ENCODE results near the gene MAN2C1. TPM values are rescaled to one million over a fixed set of nuclear protein-coding genes. Genes with fewer than 3 reads are reported as not detected.
A peak's percentile ranks its signal among the peaks of the same experiment; 100 is the strongest.
"Not testable (repeated sequence)": the region's sequence is repeated elsewhere in the genome, so short reads cannot be mapped to it uniquely, and the experiment has no call there.

Gene MAN2C1
- total and polyA plus RNA-seq, 4 experiments from 2014 or later, result 32.2 to 449 (median 243) TPM

DNA sequence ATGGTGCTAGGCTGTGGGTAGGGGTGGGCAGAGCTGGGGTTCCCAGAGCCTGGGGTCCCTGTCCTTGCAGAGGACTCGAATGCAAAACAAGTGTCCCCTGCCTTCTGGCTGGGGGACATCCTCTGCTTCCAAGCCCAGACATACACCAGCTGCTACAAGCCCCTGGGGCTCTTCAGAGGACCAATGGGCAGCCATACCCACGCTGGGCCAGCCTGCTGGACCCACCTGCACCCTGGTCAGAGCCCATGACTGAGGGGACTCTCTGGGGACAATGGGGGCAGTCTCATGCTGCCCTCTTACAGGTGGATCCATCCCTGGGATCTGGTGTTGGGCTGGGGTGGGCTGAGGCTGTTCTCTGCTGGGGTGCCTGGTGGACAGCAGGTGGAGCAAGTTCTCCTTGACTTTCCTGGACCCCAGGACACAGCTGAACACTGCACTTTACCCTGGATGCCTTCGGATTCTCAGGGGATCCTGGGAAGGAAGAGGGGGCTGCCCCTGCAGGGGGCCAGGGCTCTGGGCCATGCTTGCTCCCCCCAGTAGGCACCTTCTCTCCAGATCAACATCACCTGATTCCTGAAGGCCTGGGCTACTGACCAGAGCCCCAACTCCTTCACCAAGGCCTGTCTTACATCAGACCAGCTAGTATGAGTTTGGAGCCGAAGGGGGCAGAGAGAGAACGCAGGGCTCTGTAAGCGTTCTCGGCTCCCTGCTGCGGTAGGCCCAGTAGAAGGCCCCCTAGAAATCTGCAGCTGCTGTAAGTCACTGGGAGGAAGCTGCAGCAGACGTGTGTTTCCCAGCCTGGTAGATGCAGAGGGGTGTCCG is 39.7 kb downstream of the MAN2C1 start:
- no peak overlapping the region for H3K4me3 ChIP-seq (ENCODE audit: low read length in 2 of 2)
- H3K27ac ChIP-seq (ENCODE audit: low read depth, low read length), result no peak overlapping the region
- Mint-ChIP-seq H3K36me3 (no peaks in the 10 kb centered on the region), H3K4me1 (no peaks in the 10 kb centered on the region), H3K27ac (no peak overlapping the region), H3K9me3 (no peaks in the 10 kb centered on the region), H3K27me3 (no peaks in the 10 kb centered on the region), H3K4me3 (no peak overlapping the region)
- H3K9me3 ChIP-seq (ENCODE audit: control insufficient read depth in 1 of 2, low read length in 2 of 2), result no peaks in the 10 kb centered on the region
- no peaks in the 10 kb centered on the region for H3K36me3 ChIP-seq (ENCODE audit: insufficient read depth, low read length)
- no peak for DNase-seq
- no peaks in the 10 kb centered on the region for H3K27me3 ChIP-seq (ENCODE audit: insufficient read depth, low read length)
- CTCF ChIA-PET (ENCODE audit: partially characterized antibody), result no interaction called here
- intact Hi-C loops (cut with micrococcal nuclease), result no loop called here
- POLR2A ChIA-PET (ENCODE audit: partially characterized antibody), result no interaction called here
- no peaks in the 10 kb centered on the region for H3K4me1 ChIP-seq (ENCODE audit: insufficient read depth, low read length)

DNA sequence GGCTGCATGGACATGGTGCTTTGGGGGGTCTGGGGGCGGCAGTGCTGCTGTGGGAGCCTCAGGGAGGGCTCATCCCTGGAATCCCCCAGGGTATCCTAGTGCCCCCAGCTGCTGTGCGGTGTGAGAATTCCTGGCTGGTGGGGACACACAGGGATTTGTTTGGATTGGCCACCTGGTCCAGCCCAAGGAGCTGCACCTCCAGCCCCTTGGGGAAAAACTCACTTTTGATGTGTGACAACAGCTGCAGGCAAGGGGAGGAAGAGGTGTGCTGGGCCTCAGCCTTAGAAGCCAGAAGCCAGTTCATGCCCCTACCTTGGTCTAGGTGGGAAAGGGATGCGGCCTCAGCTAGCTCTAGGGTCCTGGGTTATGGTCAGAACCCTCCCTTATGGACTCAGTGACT is 40.9 kb downstream of the MAN2C1 start:
- H3K4me1 Mint-ChIP-seq, result no peaks in the 10 kb centered on the region
- intact Hi-C loops (cut with micrococcal nuclease), result no loop called here
- no peak overlapping the region for H3K4me3 Mint-ChIP-seq
- H3K4me1 ChIP-seq (ENCODE audit: insufficient read depth, low read length), result no peaks in the 10 kb centered on the region
- H3K36me3 Mint-ChIP-seq, result no peaks in the 10 kb centered on the region
- no peaks in the 10 kb centered on the region for H3K9me3 Mint-ChIP-seq
- no peaks in the 10 kb centered on the region for H3K27me3 ChIP-seq (ENCODE audit: insufficient read depth, low read length)
- no peaks in the 10 kb centered on the region for H3K9me3 ChIP-seq (ENCODE audit: control insufficient read depth in 1 of 2, low read length in 2 of 2)
- no peak overlapping the region for H3K27ac ChIP-seq (ENCODE audit: low read depth, low read length)
- ChIA-PET CTCF (ENCODE audit: partially characterized antibody) (no interaction called here), POLR2A (ENCODE audit: partially characterized antibody) (no interaction called here)
- H3K27me3 Mint-ChIP-seq, result no peaks in the 10 kb centered on the region
- no peak overlapping the region for H3K4me3 ChIP-seq (ENCODE audit: low read length in 2 of 2)
- no peak for DNase-seq
- H3K36me3 ChIP-seq (ENCODE audit: insufficient read depth, low read length), result no peaks in the 10 kb centered on the region
- no peak overlapping the region for H3K27ac Mint-ChIP-seq

GRCh38 chr15:75327005-75327404 is 41.4 kb downstream of the MAN2C1 start:
- H3K27ac ChIP-seq (ENCODE audit: low read depth, low read length), result no peak overlapping the region
- CTCF ChIA-PET (ENCODE audit: partially characterized antibody), result no interaction called here
- no peak overlapping the region for H3K27ac Mint-ChIP-seq
- H3K27me3 Mint-ChIP-seq, result no peaks in the 10 kb centered on the region
- H3K27me3 ChIP-seq (ENCODE audit: insufficient read depth, low read length), result no peaks in the 10 kb centered on the region
- DNase-seq, result no peak
- intact Hi-C loops (cut with micrococcal nuclease), result no loop called here
- POLR2A ChIA-PET (ENCODE audit: partially characterized antibody), result no interaction called here
- H3K9me3 Mint-ChIP-seq, result no peaks in the 10 kb centered on the region
- no peaks in the 10 kb centered on the region for H3K36me3 Mint-ChIP-seq
- H3K4me1 Mint-ChIP-seq, result no peaks in the 10 kb centered on the region
- no peaks in the 10 kb centered on the region for H3K36me3 ChIP-seq (ENCODE audit: insufficient read depth, low read length)
- H3K4me1 ChIP-seq (ENCODE audit: insufficient read depth, low read length), result no peaks in the 10 kb centered on the region
- H3K9me3 ChIP-seq (ENCODE audit: control insufficient read depth in 1 of 2, low read length in 2 of 2), result no peaks in the 10 kb centered on the region
- H3K4me3 ChIP-seq (ENCODE audit: low read length in 2 of 2), result no peak overlapping the region
- H3K4me3 Mint-ChIP-seq, result no peak overlapping the region

DNA sequence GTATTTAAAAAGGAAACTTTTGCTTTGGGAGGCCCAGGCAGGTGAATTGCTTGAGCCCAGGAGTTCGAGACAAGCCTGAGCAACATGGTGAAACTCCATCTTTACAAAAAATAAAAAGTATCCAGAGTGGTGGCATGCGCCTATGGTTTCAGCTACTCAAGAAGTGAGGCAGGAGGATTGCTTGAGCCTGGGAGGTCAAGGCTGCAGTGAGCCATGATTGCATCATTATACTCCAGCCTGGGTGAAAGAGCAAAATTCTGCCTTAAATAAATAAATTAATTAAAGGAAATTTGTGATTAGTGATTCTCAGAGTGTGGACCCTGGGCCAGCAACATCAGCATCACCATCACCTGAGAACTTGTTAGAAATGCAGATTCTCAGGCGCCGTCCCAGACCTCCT is 42.5 kb downstream of the MAN2C1 start:
- H3K4me3 ChIP-seq (ENCODE audit: low read length in 2 of 2), result no peak overlapping the region
- CTCF ChIA-PET (ENCODE audit: partially characterized antibody), result no interaction called here
- Mint-ChIP-seq H3K4me3 (no peak overlapping the region), H3K4me1 (no peaks in the 10 kb centered on the region), H3K36me3 (no peaks in the 10 kb centered on the region), H3K27me3 (no peaks in the 10 kb centered on the region), H3K27ac (no peak overlapping the region), H3K9me3 (no peaks in the 10 kb centered on the region)
- no peaks in the 10 kb centered on the region for H3K9me3 ChIP-seq (ENCODE audit: control insufficient read depth in 1 of 2, low read length in 2 of 2)
- no peaks in the 10 kb centered on the region for H3K36me3 ChIP-seq (ENCODE audit: insufficient read depth, low read length)
- intact Hi-C loops (cut with micrococcal nuclease), result no loop called here
- no peak for DNase-seq
- no peak overlapping the region for H3K27ac ChIP-seq (ENCODE audit: low read depth, low read length)
- POLR2A ChIA-PET (ENCODE audit: partially characterized antibody), result no interaction called here
- H3K27me3 ChIP-seq (ENCODE audit: insufficient read depth, low read length), result no peaks in the 10 kb centered on the region
- no peaks in the 10 kb centered on the region for H3K4me1 ChIP-seq (ENCODE audit: insufficient read depth, low read length)

DNA sequence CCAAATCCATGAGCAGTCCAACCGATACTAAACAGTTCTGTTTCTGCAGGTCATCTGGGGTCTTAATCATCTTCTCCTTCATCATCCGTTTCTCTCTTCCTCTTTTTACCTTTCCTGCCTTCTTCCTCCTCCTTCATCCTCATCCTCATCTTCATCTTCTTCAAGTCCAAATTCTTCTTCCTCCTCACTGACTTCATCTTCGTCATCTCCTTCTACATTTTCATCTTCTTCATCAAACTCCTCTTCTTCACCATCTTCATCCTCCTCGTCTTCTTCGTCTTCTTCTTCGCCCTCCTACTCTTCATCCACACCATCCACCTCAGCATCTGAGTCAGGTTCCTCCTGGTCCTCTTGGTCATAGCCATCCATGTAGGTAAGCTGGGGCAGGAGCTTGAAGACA is 46.7 kb downstream of the MAN2C1 start:
- Histone ChIP-seq H3K4me1 (ENCODE audit: insufficient read depth, low read length) (no peaks in the 10 kb centered on the region), H3K9me3 (ENCODE audit: control insufficient read depth in 1 of 2, low read length in 2 of 2) (no peaks in the 10 kb centered on the region), H3K36me3 (ENCODE audit: insufficient read depth, low read length) (no peaks in the 10 kb centered on the region), H3K27me3 (ENCODE audit: insufficient read depth, low read length) (no peaks in the 10 kb centered on the region), H3K27ac (ENCODE audit: low read depth, low read length) (no peak overlapping the region), H3K4me3 (ENCODE audit: low read length in 2 of 2) (no peak overlapping the region)
- intact Hi-C loops (cut with micrococcal nuclease), result no loop called here
- H3K27me3 Mint-ChIP-seq, result no peaks in the 10 kb centered on the region
- H3K36me3 Mint-ChIP-seq, result no peaks in the 10 kb centered on the region
- no peaks in the 10 kb centered on the region for H3K9me3 Mint-ChIP-seq
- H3K27ac Mint-ChIP-seq, result peak overlapping the region in 1 of 7 donors; percentile 72
- ChIA-PET POLR2A (ENCODE audit: partially characterized antibody) (no interaction called here), CTCF (ENCODE audit: partially characterized antibody) (interaction anchor here (0.6 kb wide), 1 partner anchor 1349 kb away, joined by 4 read pairs; no protein-coding TSS in a partner anchor)
- no peak for DNase-seq
- H3K4me3 Mint-ChIP-seq, result no peak overlapping the region
- no peaks in the 10 kb centered on the region for H3K4me1 Mint-ChIP-seq

- intact Hi-C loops (cut with micrococcal nuclease), result not testable (repeated sequence)
These were observed 49.0 kb downstream of the MAN2C1 start for GRCh38 chr15:75319231-75319897.

DNA sequence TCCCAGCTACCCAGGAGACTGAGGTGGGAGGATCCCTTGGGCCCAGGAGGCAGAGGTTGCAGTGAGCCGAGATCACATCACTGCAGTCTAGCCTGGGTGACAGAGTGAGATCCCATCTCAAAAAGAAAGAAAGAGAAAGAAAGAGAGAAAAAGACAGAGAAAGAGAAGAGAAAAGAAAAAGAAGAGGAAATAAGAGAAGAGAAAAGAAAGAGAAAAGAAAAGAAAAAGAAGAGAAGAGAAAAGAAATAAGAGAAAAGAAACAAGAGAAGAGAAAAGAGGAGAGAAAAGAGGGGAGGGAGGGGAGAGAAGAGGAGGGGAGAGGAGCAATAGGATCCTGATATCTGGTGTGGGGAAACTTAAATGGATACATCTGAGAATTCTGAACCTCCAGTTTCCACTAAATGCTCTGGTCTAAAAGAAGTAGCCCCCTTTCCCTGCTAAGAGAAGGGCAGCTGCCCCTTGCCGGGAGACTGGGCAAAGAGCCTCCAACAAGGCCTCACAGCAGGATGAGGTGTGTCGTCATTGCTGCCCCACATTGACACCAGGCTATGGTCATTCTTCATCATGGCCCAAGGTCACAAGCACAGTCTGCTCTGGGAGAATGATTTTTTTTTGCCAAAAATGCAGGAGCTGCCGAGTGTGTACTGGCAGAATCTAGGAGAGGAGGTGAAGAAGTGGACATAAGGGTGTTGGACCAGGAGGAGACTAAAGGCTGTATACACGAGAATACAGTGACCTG is 53.7 kb downstream of the MAN2C1 start:
- peaks cover 0 to 2% (median 0%) of the 10 kb centered on the region in 4 donors for H3K4me1 Mint-ChIP-seq
- no peaks in the 10 kb centered on the region for H3K36me3 Mint-ChIP-seq
- H3K27me3 Mint-ChIP-seq, result no peaks in the 10 kb centered on the region
- intact Hi-C loops (cut with micrococcal nuclease), result no loop called here
- H3K4me3 Mint-ChIP-seq, result no peak overlapping the region
- no peaks in the 10 kb centered on the region for H3K9me3 Mint-ChIP-seq
- no peak overlapping the region for H3K27ac ChIP-seq (ENCODE audit: low read depth, low read length)
- no peak overlapping the region for H3K4me3 ChIP-seq (ENCODE audit: low read length in 2 of 2)
- no peaks in the 10 kb centered on the region for H3K9me3 ChIP-seq (ENCODE audit: control insufficient read depth in 1 of 2, low read length in 2 of 2)
- ChIA-PET POLR2A (ENCODE audit: partially characterized antibody) (no interaction called here), CTCF (ENCODE audit: partially characterized antibody) (interaction anchor here (0.7 kb wide), 1 partner anchor 324 kb away, joined by 4 read pairs; no protein-coding TSS in a partner anchor)
- no peaks in the 10 kb centered on the region for H3K36me3 ChIP-seq (ENCODE audit: insufficient read depth, low read length)
- H3K27me3 ChIP-seq (ENCODE audit: insufficient read depth, low read length), result no peaks in the 10 kb centered on the region
- DNase-seq, result no peak
- no peak overlapping the region for H3K27ac Mint-ChIP-seq
- no peaks in the 10 kb centered on the region for H3K4me1 ChIP-seq (ENCODE audit: insufficient read depth, low read length)

More at GRCh38 chr15:75319231-75319897, 49.0 kb downstream of the MAN2C1 start:
- H3K4me3 Mint-ChIP-seq; H3K9me3 Mint-ChIP-seq; H3K27ac Mint-ChIP-seq; H3K4me3 ChIP-seq (ENCODE audit: low read length in 2 of 2); H3K27ac ChIP-seq (ENCODE audit: low read depth, low read length); H3K27me3 Mint-ChIP-seq; POLR2A ChIA-PET (ENCODE audit: partially characterized antibody); H3K36me3 Mint-ChIP-seq; H3K36me3 ChIP-seq (ENCODE audit: insufficient read depth, low read length); H3K4me1 ChIP-seq (ENCODE audit: insufficient read depth, low read length); H3K27me3 ChIP-seq (ENCODE audit: insufficient read depth, low read length); DNase-seq; CTCF ChIA-PET (ENCODE audit: partially characterized antibody); H3K9me3 ChIP-seq (ENCODE audit: control insufficient read depth in 1 of 2, low read length in 2 of 2); H3K4me1 Mint-ChIP-seq: not testable (repeated sequence)

Measured in CD4-positive, alpha-beta memory T cell (primary cell).